ENCODE results near the gene HTR4. TPM values are rescaled to one million over a fixed set of nuclear protein-coding genes. Genes with fewer than 3 reads are reported as not detected.

The HTR4 gene
- total RNA-seq, 1 experiment from 2014 or later, result not detected

DNA sequence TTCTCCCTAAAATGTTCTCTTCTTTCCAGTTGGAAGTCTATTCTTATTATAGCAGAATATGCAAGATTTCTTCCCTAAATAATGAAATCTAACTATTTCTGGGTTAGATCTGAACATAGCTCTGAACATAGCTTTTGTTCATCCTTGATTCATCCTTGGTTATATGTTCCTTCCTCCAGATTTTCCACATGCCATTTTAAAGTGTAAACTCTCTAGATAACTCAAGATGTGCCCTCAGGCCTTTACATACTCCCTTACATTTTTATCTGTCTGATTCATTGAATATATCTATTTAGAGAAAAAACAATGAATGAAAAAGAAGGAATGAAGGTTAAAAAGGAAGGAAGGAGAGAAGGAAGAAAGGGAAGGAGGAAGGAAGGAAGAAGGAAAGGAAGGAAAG, 169.7 kb downstream of the HTR4 start:
- Histone ChIP-seq H2AK5ac (ENCODE audit: insufficient read length, low read length) (no peak overlapping the region), H3K4me2 (ENCODE audit: insufficient read depth, insufficient read length, low read length) (no peak overlapping the region), H3K23me2 (ENCODE audit: insufficient read length, low read depth, low read length, poor library complexity, severe bottlenecking) (no peaks in the 10 kb centered on the region), H2BK20ac (ENCODE audit: low read depth, low read length, poor library complexity, severe bottlenecking) (no peak overlapping the region), H2BK5ac (ENCODE audit: insufficient read length, low read length) (no peak overlapping the region), H4K5ac (ENCODE audit: insufficient read length, low read depth, low read length) (no peak overlapping the region), H3K27me3 (ENCODE audit: insufficient read depth, low read length) (no peaks in the 10 kb centered on the region; the same call in 1 of the 2 replicates), H4K20me1 (ENCODE audit: control insufficient read depth, insufficient read depth, insufficient read length) (no peaks in the 10 kb centered on the region), H4K8ac (replicated peaks; ENCODE audit: insufficient read length, low read depth, low read length) (no peak overlapping the region), H3K4ac (ENCODE audit: low read depth, low read length) (no peak overlapping the region), H2BK12ac (ENCODE audit: insufficient read length, low read depth, low read length) (no peak overlapping the region), H3K56ac (ENCODE audit: insufficient read length, low read depth, low read length) (no peak overlapping the region), H2BK15ac (ENCODE audit: low read depth, low read length) (no peak overlapping the region), H3K14ac (ENCODE audit: insufficient read depth, low read length) (no peak overlapping the region), H3K18ac (ENCODE audit: insufficient read length, low read depth, low read length) (no peak overlapping the region), H3K9ac (ENCODE audit: extremely low read depth, insufficient read length, low read length) (no peak overlapping the region), H4K91ac (ENCODE audit: insufficient read length, low read depth, low read length) (no peak overlapping the region), H2BK120ac (ENCODE audit: low read depth, low read length, poor library complexity, severe bottlenecking) (no peak overlapping the region), H3K9me3 (ENCODE audit: control insufficient read depth, low read depth, low read length) (no peaks in the 10 kb centered on the region), H3K79me2 (ENCODE audit: insufficient read depth, low read length) (no peaks in the 10 kb centered on the region), H3K23ac (ENCODE audit: insufficient read length, low read depth, low read length) (no peak overlapping the region), H3T11ph (ENCODE audit: low read length) (no peak overlapping the region), H3K4me1 (ENCODE audit: insufficient read depth, low read length) (no peaks in the 10 kb centered on the region), H2AFZ (ENCODE audit: low read length) (no peak overlapping the region), H3K27ac (ENCODE audit: insufficient read length, low read depth, low read length) (no peak overlapping the region), H3K79me1 (ENCODE audit: insufficient read depth, low read depth, low read length, poor library complexity, severe bottlenecking) (no peaks in the 10 kb centered on the region)
- H3K27ac Mint-ChIP-seq, result no peak overlapping the region
- no peak overlapping the region for H3K4me3 Mint-ChIP-seq
- peaks cover 0 to 10% of the 10 kb centered on the region in 2 experiments; a peak in 3 of 4 replicates for H3K4me1 Mint-ChIP-seq
- no peaks in the 10 kb centered on the region for H3K9me3 Mint-ChIP-seq
- TF ChIP-seq, protein P1, sequence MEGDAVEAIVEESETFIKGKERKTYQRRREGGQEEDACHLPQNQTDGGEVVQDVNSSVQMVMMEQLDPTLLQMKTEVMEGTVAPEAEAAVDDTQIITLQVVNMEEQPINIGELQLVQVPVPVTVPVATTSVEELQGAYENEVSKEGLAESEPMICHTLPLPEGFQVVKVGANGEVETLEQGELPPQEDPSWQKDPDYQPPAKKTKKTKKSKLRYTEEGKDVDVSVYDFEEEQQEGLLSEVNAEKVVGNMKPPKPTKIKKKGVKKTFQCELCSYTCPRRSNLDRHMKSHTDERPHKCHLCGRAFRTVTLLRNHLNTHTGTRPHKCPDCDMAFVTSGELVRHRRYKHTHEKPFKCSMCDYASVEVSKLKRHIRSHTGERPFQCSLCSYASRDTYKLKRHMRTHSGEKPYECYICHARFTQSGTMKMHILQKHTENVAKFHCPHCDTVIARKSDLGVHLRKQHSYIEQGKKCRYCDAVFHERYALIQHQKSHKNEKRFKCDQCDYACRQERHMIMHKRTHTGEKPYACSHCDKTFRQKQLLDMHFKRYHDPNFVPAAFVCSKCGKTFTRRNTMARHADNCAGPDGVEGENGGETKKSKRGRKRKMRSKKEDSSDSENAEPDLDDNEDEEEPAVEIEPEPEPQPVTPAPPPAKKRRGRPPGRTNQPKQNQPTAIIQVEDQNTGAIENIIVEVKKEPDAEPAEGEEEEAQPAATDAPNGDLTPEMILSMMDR (conservative IDR thresholded peaks at IDR 0.05), result no peak
- no peak for DNase-seq
- H3K36me3 Mint-ChIP-seq (ENCODE audit: insufficient read depth in 1 of 3, low read depth in 3 of 3), result no peaks in the 10 kb centered on the region
- H3K27me3 Mint-ChIP-seq (ENCODE audit: low read depth), result peaks cover 69% of the 10 kb centered on the region
